HepG2 (cell line): ENCODE measurements around the gene POFUT2. TPM values are rescaled to one million over a fixed set of nuclear protein-coding genes. Genes with fewer than 3 reads are reported as not detected.
A peak's percentile ranks its signal among the peaks of the same experiment; 100 is the strongest.

Experiments used
- ARHGAP35 ChIP-seq: sonication (generic); formaldehyde crosslinking; IDR thresholded peaks from 2 replicates; pipeline ENCODE4 v1.9.0; 2022; ENCODE audit warnings: mild to moderate bottlenecking, inconsistent platforms, moderate library complexity, missing genetic modification reagents, borderline replicate concordance
- ARNT ChIP-seq: fragments of 450-650 bp; IDR thresholded peaks from 2 replicates; pipeline ENCODE4 v1.6.1; 2017
- CBFB ChIP-seq: sonication (generic); formaldehyde crosslinking; IDR thresholded peaks from 2 replicates; pipeline ENCODE4 v1.4.0; 2020; ENCODE audit warnings: missing genetic modification reagents
- MAFF ChIP-seq: IDR thresholded peaks from 2 replicates; pipeline ENCODE4 v1.6.1; 2011; ENCODE audit warnings: low read depth, low read length, improper control_type of control experiment
- NCOA5 ChIP-seq: sonication (generic); formaldehyde crosslinking; IDR thresholded peaks from 2 replicates; pipeline ENCODE4 v1.4.0; 2020; ENCODE audit warnings: missing genetic modification reagents
- NFIC ChIP-seq: IDR thresholded peaks from 2 replicates; pipeline ENCODE4 v1.6.1; 2012; ENCODE audit warnings: mild to moderate bottlenecking, low read length, inconsistent platforms
- PLRG1 ChIP-seq: fragments of 450-650 bp; conservative IDR thresholded peaks from 2 replicates; pipeline ENCODE4 v1.6.1; 2016
- SYNCRIP ChIP-seq: fragments of 200-400 bp; formaldehyde crosslinking; IDR thresholded peaks from 2 replicates; pipeline ENCODE4 v1.6.1; 2018; ENCODE audit warnings: mild to moderate bottlenecking, low read depth, low read length; ENCODE audit not compliant: insufficient read depth
- TCF7 ChIP-seq: sonication (generic); IDR thresholded peaks from 2 replicates; pipeline ENCODE4 v1.6.1; 2016; ENCODE audit warnings: antibody characterized with exemption, low read depth
- TOE1 ChIP-seq: sonication (generic); formaldehyde crosslinking; IDR thresholded peaks from 2 replicates; pipeline ENCODE4 v1.4.0; 2020; ENCODE audit warnings: mild to moderate bottlenecking, missing genetic modification reagents
- ZBTB42 ChIP-seq: sonication (generic); formaldehyde crosslinking; IDR thresholded peaks from 2 replicates; pipeline ENCODE4 v1.5.0; 2020; ENCODE audit warnings: mild to moderate bottlenecking, missing genetic modification reagents
- ZNF124 ChIP-seq: sonication (generic); formaldehyde crosslinking; IDR thresholded peaks from 2 replicates; pipeline ENCODE4 v1.4.0; 2020; ENCODE audit warnings: missing genetic modification reagents
- ZNF143 ChIP-seq: sonication (generic); formaldehyde crosslinking; IDR thresholded peaks from 2 replicates; pipeline ENCODE4 v1.4.0; 2020; ENCODE audit warnings: missing genetic modification reagents
- ZNF224 ChIP-seq: sonication (generic); formaldehyde crosslinking; IDR thresholded peaks from 2 replicates; pipeline ENCODE4 v1.5.0; 2020; ENCODE audit warnings: mild to moderate bottlenecking, missing genetic modification reagents
- ZNF260 ChIP-seq: sonication (generic); formaldehyde crosslinking; IDR thresholded peaks from 2 replicates; pipeline ENCODE4 v1.4.0; 2020; ENCODE audit warnings: missing genetic modification reagents, low read depth, mild to moderate bottlenecking, borderline replicate concordance
- ZNF530 ChIP-seq: sonication (generic); formaldehyde crosslinking; IDR thresholded peaks from 2 replicates; pipeline ENCODE4 v1.5.0; 2020; ENCODE audit warnings: low read depth, mild to moderate bottlenecking, missing genetic modification reagents
- ZNF562 ChIP-seq: sonication (generic); formaldehyde crosslinking; IDR thresholded peaks from 2 replicates; pipeline ENCODE4 v1.8.0; 2022; ENCODE audit warnings: missing genetic modification reagents, borderline replicate concordance
- ZNF747 ChIP-seq: sonication (generic); formaldehyde crosslinking; IDR thresholded peaks from 2 replicates; pipeline ENCODE4 v1.8.1; 2023; ENCODE audit warnings: missing genetic modification reagents, mild to moderate bottlenecking, borderline replicate concordance
- polyA plus RNA-seq, 8 experiments: library from polyadenylated mRNA; depleted of rRNA in 3 of 8; stranded (reverse) in 7 of 8; unstranded in 1 of 8; fragments of >200 nt; fragmentation: Illumina TruSeq in 4 of 8; extraction: Trizol in 4 of 8; gene quantifications; 2 replicates each; pipeline versions ENCODE4 v1.2.1 to v1.2.3, GENCODE V29; 2011 to 2016; ENCODE audit warnings: low read depth in 4 of 8, missing spikeins in 1 of 8, mixed read lengths in 1 of 8; ENCODE audit not compliant: insufficient read depth in 1 of 8
- total RNA-seq, 5 experiments: library from RNA; depleted of rRNA; stranded (reverse); fragments of >200 nt; fragmentation: Illumina TruSeq; extraction: Trizol; gene quantifications; 2 replicates each; pipeline ENCODE4 v1.2.3, GENCODE V29; 2016; ENCODE audit warnings: low read depth in 1 of 5
- TF ChIP-seq, protein P1 (sequence below): sonication (generic); formaldehyde crosslinking; IDR thresholded peaks from 2 replicates; pipeline ENCODE4 v1.4.0; 2020; ENCODE audit warnings: missing genetic modification reagents
- TF ChIP-seq, protein P2 (sequence below): IDR thresholded peaks from 2 replicates; pipeline ENCODE4 v1.6.1; 2016
- TF ChIP-seq, protein P3 (sequence below): IDR thresholded peaks from 2 replicates; pipeline ENCODE4 v1.6.1; 2016; ENCODE audit warnings: missing biosample characterization, missing genetic modification reagents, low read depth
- TF ChIP-seq, protein P4 (sequence below): sonication (generic); formaldehyde crosslinking; IDR thresholded peaks from 2 replicates; pipeline ENCODE4 v1.9.0; 2022; ENCODE audit warnings: low read depth, missing genetic modification reagents
- TF ChIP-seq, protein P5 (sequence below): sonication (generic); formaldehyde crosslinking; IDR thresholded peaks from 2 replicates; pipeline ENCODE4 v1.4.0; 2020; ENCODE audit warnings: missing genetic modification reagents

POFUT2 gene
- total and polyA plus RNA-seq, 2 of the 13 experiments (the other 11 are each of a cell fraction or from before 2014, with no cell fraction given): 22.8 to 24.0 TPM

DNA sequence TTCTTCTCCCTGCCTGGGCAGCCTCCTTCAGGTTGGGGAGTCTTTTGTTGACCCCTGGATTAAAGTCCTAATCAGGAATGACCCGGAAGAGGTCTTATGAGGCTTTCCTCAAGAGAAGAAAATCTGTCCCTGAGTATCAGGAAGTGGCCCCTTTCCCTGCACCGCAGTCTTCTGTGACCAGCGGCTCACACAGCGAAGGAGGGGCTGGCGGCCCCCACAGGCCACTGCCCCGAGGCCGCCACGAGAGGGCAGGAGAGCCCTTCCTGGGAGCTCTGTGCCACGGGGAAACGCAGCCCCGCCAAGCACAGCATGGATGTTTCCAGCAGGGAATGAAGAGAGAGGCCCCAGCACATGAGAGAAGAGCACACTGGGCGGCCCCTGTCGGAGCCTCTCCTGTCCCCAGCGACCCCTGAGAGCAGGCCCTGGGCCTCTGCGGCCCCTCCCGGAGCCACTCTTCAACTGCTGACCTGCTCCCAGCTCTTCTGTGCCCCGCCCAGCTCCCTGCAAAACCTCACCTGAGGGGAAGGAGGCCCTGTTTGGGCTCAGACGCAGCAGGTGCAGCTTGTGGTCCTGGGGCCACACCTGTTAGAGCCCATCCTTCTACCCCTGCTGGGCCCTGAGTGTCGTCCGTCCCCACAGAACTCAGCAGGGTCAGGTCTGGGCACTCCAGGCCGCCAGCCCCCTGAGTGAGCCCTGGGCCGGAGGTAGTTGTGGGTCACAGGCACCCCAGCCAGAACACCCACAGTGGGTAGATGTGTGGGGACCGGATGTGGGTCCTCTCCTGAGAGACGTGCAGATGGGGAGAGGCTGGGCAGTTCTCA lies 4.9 kb upstream of the POFUT2 start (continued):
- TF ChIP-seq NCOA5 (CRISPR knock-in tag) (no peak), TOE1 (CRISPR knock-in tag) (peak; percentile 84; the same call in 1 of the 2 replicates), ZNF224 (CRISPR knock-in tag) (peak; percentile 79; the same call in 1 of the 2 replicates), ARHGAP35 (CRISPR knock-in tag) (no peak), MAFF (no peak), ZNF747 (CRISPR knock-in tag) (peak; percentile 68; the same call in 1 of the 2 replicates), CBFB (no peak), ZBTB42 (CRISPR knock-in tag) (no peak), ARNT (no peak), SYNCRIP (no peak), ZNF562 (CRISPR knock-in tag) (no peak), PLRG1 (no peak), NFIC (no peak), ZNF530 (CRISPR knock-in tag) (no peak), ZNF124 (CRISPR knock-in tag) (no peak), TCF7 (no peak), ZNF260 (CRISPR knock-in tag) (no peak), ZNF143 (CRISPR knock-in tag) (no peak)
- TF ChIP-seq, protein P1, sequence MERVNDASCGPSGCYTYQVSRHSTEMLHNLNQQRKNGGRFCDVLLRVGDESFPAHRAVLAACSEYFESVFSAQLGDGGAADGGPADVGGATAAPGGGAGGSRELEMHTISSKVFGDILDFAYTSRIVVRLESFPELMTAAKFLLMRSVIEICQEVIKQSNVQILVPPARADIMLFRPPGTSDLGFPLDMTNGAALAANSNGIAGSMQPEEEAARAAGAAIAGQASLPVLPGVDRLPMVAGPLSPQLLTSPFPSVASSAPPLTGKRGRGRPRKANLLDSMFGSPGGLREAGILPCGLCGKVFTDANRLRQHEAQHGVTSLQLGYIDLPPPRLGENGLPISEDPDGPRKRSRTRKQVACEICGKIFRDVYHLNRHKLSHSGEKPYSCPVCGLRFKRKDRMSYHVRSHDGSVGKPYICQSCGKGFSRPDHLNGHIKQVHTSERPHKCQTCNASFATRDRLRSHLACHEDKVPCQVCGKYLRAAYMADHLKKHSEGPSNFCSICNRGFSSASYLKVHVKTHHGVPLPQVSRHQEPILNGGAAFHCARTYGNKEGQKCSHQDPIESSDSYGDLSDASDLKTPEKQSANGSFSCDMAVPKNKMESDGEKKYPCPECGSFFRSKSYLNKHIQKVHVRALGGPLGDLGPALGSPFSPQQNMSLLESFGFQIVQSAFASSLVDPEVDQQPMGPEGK (CRISPR knock-in tag): peak; percentile 96
- TF ChIP-seq, protein P2, sequence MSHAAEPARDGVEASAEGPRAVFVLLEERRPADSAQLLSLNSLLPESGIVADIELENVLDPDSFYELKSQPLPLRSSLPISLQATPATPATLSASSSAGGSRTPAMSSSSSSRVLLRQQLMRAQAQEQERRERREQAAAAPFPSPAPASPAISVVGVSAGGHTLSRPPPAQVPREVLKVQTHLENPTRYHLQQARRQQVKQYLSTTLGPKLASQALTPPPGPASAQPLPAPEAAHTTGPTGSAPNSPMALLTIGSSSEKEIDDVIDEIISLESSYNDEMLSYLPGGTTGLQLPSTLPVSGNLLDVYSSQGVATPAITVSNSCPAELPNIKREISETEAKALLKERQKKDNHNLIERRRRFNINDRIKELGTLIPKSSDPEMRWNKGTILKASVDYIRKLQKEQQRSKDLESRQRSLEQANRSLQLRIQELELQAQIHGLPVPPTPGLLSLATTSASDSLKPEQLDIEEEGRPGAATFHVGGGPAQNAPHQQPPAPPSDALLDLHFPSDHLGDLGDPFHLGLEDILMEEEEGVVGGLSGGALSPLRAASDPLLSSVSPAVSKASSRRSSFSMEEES (CRISPR knock-in tag): 0 out of 2 replicates have a peak, but pooled peaks have one; percentile 37
- TF ChIP-seq, protein P3, sequence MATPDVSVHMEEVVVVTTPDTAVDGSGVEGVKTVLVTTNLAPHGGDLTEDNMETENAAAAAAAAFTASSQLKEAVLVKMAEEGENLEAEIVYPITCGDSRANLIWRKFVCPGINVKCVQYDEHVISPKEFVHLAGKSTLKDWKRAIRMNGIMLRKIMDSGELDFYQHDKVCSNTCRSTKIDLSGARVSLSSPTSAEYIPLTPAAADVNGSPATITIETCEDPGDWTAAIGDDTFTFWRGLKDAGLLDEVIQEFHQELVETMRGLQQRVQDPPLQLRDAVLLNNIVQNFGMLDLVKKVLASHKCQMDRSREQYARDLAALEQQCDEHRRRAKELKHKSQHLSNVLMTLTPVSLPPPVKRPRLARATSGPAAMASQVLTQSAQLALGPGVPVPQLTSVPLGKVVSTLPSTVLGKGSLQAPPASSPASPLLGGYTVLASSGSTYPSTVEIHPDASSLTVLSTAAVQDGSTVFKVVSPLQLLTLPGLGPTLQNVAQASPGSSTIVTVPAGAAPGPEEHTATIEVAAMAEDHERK: no peak
- TF ChIP-seq, protein P4, sequence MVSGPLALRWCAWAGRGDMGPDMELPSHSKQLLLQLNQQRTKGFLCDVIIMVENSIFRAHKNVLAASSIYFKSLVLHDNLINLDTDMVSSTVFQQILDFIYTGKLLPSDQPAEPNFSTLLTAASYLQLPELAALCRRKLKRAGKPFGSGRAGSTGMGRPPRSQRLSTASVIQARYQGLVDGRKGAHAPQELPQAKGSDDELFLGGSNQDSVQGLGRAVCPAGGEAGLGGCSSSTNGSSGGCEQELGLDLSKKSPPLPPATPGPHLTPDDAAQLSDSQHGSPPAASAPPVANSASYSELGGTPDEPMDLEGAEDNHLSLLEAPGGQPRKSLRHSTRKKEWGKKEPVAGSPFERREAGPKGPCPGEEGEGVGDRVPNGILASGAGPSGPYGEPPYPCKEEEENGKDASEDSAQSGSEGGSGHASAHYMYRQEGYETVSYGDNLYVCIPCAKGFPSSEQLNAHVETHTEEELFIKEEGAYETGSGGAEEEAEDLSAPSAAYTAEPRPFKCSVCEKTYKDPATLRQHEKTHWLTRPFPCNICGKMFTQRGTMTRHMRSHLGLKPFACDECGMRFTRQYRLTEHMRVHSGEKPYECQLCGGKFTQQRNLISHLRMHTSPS (CRISPR knock-in tag): no peak
- TF ChIP-seq, protein P5, sequence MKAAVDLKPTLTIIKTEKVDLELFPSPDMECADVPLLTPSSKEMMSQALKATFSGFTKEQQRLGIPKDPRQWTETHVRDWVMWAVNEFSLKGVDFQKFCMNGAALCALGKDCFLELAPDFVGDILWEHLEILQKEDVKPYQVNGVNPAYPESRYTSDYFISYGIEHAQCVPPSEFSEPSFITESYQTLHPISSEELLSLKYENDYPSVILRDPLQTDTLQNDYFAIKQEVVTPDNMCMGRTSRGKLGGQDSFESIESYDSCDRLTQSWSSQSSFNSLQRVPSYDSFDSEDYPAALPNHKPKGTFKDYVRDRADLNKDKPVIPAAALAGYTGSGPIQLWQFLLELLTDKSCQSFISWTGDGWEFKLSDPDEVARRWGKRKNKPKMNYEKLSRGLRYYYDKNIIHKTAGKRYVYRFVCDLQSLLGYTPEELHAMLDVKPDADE (CRISPR knock-in tag): no peak
